HUES48 (cell line): ENCODE data around the gene AGBL1.

Experiments
- H3K27ac ChIP-seq: one replicate; pipeline ENCODE4 v1.7.0; 2013; ENCODE audit warnings: low read depth, low read length, inconsistent platforms
- H3K27me3 ChIP-seq: 2 replicates; pipeline ENCODE4 v1.6.1; 2013; ENCODE audit warnings: mild to moderate bottlenecking, low read length; ENCODE audit not compliant: control insufficient read depth, insufficient read depth
- H3K36me3 ChIP-seq: 2 replicates; pipeline ENCODE4 v1.6.1; 2013; ENCODE audit warnings: low read length; ENCODE audit not compliant: control insufficient read depth, insufficient read depth
- H3K4me1 ChIP-seq: 2 replicates; pipeline ENCODE4 v1.6.1; 2013; ENCODE audit warnings: mild to moderate bottlenecking, low read length; ENCODE audit not compliant: control insufficient read depth, insufficient read depth
- H3K4me3 ChIP-seq: 2 replicates; pipeline ENCODE4 v1.5.1; 2013; ENCODE audit warnings: mild to moderate bottlenecking, low read depth, low read length
- H3K9ac ChIP-seq: 2 replicates; pipeline ENCODE4 v1.6.1; 2013; ENCODE audit warnings: mild to moderate bottlenecking, low read depth, low read length, moderate library complexity
- H3K9me3 ChIP-seq: 2 replicates; pipeline ENCODE4 v1.6.1; 2013; ENCODE audit warnings: low read length; ENCODE audit not compliant: control insufficient read depth, insufficient read depth

The AGBL1 gene

GRCh38 chr15:86236356-86237110, 156.9 kb downstream of the AGBL1 start:
- H3K4me3 ChIP-seq, result peak overlapping the region; percentile 36; the same call in 1 of the 2 replicates

GRCh38 chr15:86237111-86237500, 157.4 kb downstream of the AGBL1 start:
- Histone ChIP-seq H3K9ac (peak overlapping the region; percentile 28; the same call in 1 of the 2 replicates), H3K27ac (peak overlapping the region; percentile 69), H3K4me1 (peaks cover 28% of the 10 kb centered on the region), H3K27me3 (no peaks in the 10 kb centered on the region), H3K4me3 (no peak overlapping the region), H3K36me3 (no peaks in the 10 kb centered on the region), H3K9me3 (no peaks in the 10 kb centered on the region)

More at GRCh38 chr15:86236356-86237110, 156.9 kb downstream of the AGBL1 start:
- H3K4me1 ChIP-seq, result peaks cover 28% of the 10 kb centered on the region
- H3K27me3 ChIP-seq, result no peaks in the 10 kb centered on the region
- no peaks in the 10 kb centered on the region for H3K9me3 ChIP-seq
- no peaks in the 10 kb centered on the region for H3K36me3 ChIP-seq
- peak overlapping the region; percentile 69 for H3K27ac ChIP-seq
- no peak overlapping the region for H3K9ac ChIP-seq

GRCh38 chr15:86247249-86247955, 167.7 kb downstream of the AGBL1 start:
- H3K4me1 ChIP-seq, result no peaks in the 10 kb centered on the region
- no peak overlapping the region for H3K9ac ChIP-seq
- no peak overlapping the region for H3K4me3 ChIP-seq
- H3K36me3 ChIP-seq, result no peaks in the 10 kb centered on the region
- H3K27ac ChIP-seq, result no peak overlapping the region
- no peaks in the 10 kb centered on the region for H3K9me3 ChIP-seq
- no peaks in the 10 kb centered on the region for H3K27me3 ChIP-seq

GRCh38 chr15:86255247-86255646, 175.6 kb downstream of the AGBL1 start:
- Histone ChIP-seq H3K36me3 (no peaks in the 10 kb centered on the region), H3K27me3 (no peaks in the 10 kb centered on the region), H3K9ac (no peak overlapping the region), H3K27ac (no peak overlapping the region), H3K9me3 (no peaks in the 10 kb centered on the region), H3K4me1 (no peaks in the 10 kb centered on the region), H3K4me3 (no peak overlapping the region)

- Histone ChIP-seq H3K27ac (no peak overlapping the region), H3K9ac (no peak overlapping the region), H3K36me3 (no peaks in the 10 kb centered on the region), H3K9me3 (no peaks in the 10 kb centered on the region), H3K4me1 (no peaks in the 10 kb centered on the region), H3K27me3 (no peaks in the 10 kb centered on the region), H3K4me3 (no peak overlapping the region)
Measured at GRCh38 chr15:86256628-86257027, 177.0 kb downstream of the AGBL1 start.

- Histone ChIP-seq H3K9me3 (no peaks in the 10 kb centered on the region), H3K27ac (no peak overlapping the region), H3K36me3 (no peaks in the 10 kb centered on the region), H3K4me1 (no peaks in the 10 kb centered on the region), H3K4me3 (no peak overlapping the region), H3K27me3 (no peaks in the 10 kb centered on the region), H3K9ac (no peak overlapping the region)
Measured at GRCh38 chr15:86259589-86259988, 179.9 kb downstream of the AGBL1 start.

GRCh38 chr15:86263230-86263629, 183.6 kb downstream of the AGBL1 start:
- Histone ChIP-seq H3K9me3 (no peaks in the 10 kb centered on the region), H3K9ac (no peak overlapping the region), H3K27me3 (no peaks in the 10 kb centered on the region), H3K36me3 (no peaks in the 10 kb centered on the region), H3K27ac (no peak overlapping the region), H3K4me1 (no peaks in the 10 kb centered on the region), H3K4me3 (no peak overlapping the region)

- H3K4me3 ChIP-seq, result no peak overlapping the region
- H3K27me3 ChIP-seq, result no peaks in the 10 kb centered on the region
- H3K9ac ChIP-seq, result no peak overlapping the region
- H3K27ac ChIP-seq, result no peak overlapping the region
- H3K9me3 ChIP-seq, result no peaks in the 10 kb centered on the region
- no peaks in the 10 kb centered on the region for H3K4me1 ChIP-seq
- no peaks in the 10 kb centered on the region for H3K36me3 ChIP-seq
Measured at GRCh38 chr15:86266896-86267484, 187.3 kb downstream of the AGBL1 start.

GRCh38 chr15:86267892-86268291, 188.2 kb downstream of the AGBL1 start:
- Histone ChIP-seq H3K9me3 (no peaks in the 10 kb centered on the region), H3K9ac (no peak overlapping the region), H3K27me3 (no peaks in the 10 kb centered on the region), H3K36me3 (no peaks in the 10 kb centered on the region), H3K4me1 (0 out of 2 replicates have a peak, but pooled peaks cover under 1% of the 10 kb centered on the region), H3K4me3 (no peak overlapping the region), H3K27ac (no peak overlapping the region)

GRCh38 chr15:86268558-86268957, 188.9 kb downstream of the AGBL1 start:
- Histone ChIP-seq H3K9me3 (no peaks in the 10 kb centered on the region), H3K36me3 (no peaks in the 10 kb centered on the region), H3K27ac (no peak overlapping the region)

GRCh38 chr15:86273309-86273708, 193.6 kb downstream of the AGBL1 start:
- H3K27ac ChIP-seq, result no peak overlapping the region
- H3K27me3 ChIP-seq, result no peaks in the 10 kb centered on the region
- no peaks in the 10 kb centered on the region for H3K36me3 ChIP-seq
- no peak overlapping the region for H3K9ac ChIP-seq
- no peaks in the 10 kb centered on the region for H3K9me3 ChIP-seq
- 0 out of 2 replicates have a peak, but pooled peaks cover 3% of the 10 kb centered on the region for H3K4me1 ChIP-seq
- no peak overlapping the region for H3K4me3 ChIP-seq

More at GRCh38 chr15:86268558-86268957, 188.9 kb downstream of the AGBL1 start:
- no peaks in the 10 kb centered on the region for H3K27me3 ChIP-seq
- no peak overlapping the region for H3K9ac ChIP-seq
- H3K4me1 ChIP-seq, result 0 out of 2 replicates have a peak, but pooled peaks cover 3% of the 10 kb centered on the region
- no peak overlapping the region for H3K4me3 ChIP-seq
